Activated CD4-positive, alpha-beta T cell treated with anti-CD3 and anti-CD28 coated beads, Interleukin-2, amount 50 U/mL, for 16 hours (primary cell): ENCODE data around the gene TNFAIP3.

ENCODE experiments used
- DNase-seq: peaks from one replicate; pipeline ENCODE4 v3.0.0-alpha.2; 2020

The TNFAIP3 gene

DNA sequence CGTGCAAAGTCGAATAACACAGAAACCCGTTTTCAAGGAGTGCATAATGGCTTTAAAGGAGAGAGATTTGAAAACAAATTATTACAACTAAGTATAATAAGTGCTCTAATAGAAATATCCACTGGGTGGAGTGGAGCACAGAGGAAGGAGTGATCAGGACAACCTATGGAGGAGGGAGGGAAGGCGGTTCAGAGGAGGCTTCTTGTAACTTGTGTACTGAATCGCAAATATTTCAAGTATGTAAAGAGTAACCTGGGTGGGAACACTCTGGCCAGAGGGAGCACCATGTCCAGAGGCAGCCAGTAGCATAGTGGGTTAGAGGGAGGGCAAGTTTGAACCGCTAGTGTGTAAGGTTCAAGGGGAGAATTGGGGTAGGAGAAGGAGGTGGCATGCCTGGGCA, 21.6 kb upstream of the TNFAIP3 start:
- DNase-seq, result no peak

DNA sequence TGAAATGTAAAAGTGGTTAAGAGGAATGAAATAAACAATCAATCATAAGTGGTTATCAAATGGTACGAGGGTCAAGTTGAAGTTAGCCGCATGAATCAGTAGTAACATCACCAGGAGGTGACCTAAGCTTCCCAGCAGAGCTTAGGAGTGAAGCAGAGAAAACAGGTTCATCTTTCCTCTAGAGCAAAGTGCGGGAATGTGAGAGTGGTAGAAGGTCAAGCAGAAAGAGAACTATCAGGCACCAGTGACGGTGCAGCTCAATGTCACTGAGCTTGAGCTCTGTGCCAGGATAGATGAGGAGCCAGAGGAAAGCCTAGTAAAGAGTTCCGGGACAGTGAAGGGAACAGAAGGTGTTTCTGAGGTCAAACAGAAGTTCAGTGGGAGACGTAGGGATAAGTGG, 20.8 kb upstream of the TNFAIP3 start:
- no peak for DNase-seq

DNA sequence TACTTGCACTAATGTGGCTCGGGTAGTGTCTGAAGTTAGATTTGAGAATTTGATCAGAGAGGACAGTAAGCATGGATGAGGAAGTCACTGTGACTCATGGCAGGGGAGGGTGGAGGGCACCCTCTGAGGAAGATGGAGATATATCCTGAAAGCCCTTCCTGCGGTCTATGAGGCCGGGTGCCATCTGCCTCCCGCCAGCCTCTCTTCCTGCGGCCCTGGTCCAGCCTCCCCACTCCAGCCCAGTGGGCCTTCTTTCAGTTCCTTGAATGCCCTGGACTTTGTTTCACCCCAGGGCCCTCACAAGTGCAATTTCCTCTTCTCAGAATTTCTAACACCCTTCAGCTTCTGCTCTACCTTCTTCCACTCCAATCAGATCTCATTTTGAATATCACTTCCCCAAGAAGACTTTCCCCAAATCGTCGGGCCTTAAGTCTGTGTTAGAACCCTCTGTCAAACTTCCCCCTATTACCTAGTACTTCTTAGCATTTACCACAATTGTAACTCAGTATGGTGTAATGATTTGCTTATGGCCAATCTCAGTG, 20.2 kb upstream of the TNFAIP3 start:
- DNase-seq, result no peak

DNA sequence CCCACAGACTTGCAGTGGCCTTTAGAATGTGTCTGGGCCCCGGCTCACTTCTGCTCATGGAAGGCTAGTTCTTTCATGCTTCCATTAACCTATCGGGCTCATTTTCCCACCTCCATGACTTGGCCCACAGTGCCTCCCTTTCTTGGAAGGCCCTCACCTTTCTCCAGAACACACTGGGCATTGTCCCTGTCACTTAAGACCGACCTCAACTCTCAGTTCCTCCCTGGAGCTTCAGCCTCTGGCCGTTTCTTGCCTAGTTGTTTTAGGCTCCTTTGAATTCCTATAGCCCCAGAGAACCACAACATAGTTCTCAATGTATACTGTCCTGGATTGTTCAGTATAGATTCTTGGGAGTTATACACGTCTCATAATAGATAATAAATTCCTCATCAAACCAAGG, 19.3 kb upstream of the TNFAIP3 start:
- DNase-seq, result no peak

DNA sequence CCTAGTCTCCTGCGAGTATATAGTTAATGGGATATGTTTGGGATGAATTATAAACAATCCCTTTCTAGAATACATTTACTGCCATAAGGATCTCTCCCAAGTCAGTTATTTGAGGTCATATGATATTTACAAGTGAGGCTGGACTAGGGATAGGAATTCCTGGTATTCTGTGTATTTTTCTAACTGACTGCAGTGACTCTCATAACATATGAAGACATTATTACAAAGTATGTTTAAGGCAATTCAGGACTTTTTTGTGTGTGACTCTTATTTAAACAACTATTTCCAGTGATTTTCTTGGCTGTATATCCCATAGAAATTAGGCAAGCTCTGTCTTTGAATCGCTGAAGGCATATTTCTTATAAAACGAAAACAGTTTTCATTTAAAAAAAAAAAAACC, 18.4 kb upstream of the TNFAIP3 start:
- DNase-seq, result no peak

DNA sequence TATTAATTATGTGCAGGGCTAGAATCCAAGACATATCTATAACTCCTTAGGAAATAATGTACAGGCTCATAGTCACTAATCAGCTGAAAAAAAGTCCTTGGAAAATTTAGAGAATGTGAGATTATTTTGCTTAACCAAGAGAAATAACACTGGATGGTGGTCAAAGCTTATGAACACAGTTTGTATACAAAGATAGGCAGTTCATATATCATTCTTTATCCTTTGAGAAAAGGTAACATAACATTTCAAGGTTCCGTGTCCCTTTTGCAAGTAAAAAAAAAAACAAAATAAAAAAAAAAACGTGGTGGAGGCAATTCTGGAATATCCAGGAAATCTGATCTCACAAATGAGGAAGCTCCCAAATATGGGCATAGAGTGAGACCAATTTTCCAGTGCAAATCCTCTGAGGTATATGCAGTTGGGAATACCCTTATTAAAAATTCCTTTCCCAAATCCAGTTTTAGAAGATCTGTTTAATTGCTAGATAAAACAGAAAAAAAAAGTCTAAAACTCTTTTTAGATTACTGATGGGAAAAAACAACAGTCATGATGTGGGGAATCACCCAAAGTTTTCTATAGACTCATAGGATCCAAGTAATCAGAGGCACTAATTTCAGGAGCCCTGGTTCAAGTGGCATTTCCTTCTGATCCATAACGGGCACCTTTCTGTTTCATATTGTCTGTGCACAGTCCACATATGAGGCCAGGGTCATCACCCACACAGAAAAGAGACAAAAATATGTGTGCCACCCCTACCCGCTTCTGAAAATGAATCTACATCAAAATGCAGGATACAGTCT, 17.7 kb upstream of the TNFAIP3 start:
- peak; percentile 88 for DNase-seq

DNA sequence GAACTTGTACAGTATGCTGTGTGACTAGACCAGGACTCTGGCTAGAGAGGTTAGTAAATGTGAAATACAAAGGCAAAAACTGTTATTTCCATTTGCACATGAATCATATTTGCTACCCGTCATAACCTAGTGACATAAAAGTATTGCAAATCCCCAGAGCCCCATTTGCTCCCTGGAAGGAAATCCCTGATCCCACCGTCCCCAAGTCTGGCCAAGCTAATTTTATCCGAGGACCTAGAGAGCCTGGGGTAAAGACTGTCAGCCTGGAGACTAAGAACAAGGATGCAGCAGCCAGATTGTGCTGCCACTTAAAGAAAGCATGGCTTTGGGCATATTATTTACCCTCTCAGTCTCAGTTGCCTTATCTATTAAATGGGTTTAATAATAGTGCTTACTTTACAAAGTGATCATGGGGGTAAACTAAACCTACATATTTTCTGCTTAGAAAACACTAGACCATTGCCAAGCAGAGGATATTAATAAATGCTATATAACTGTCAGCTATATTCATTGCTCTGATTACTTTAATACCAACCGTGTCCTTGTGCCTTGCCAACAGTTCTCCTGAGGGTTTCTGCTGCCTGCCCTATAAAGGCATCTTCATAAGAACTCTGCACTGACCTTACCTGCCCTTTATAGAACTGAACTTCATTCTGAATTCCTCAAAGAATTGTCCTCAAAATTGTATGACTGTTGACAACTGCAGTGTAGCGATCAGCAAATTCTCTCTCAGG, 16.9 kb upstream of the TNFAIP3 start:
- no peak for DNase-seq

DNA sequence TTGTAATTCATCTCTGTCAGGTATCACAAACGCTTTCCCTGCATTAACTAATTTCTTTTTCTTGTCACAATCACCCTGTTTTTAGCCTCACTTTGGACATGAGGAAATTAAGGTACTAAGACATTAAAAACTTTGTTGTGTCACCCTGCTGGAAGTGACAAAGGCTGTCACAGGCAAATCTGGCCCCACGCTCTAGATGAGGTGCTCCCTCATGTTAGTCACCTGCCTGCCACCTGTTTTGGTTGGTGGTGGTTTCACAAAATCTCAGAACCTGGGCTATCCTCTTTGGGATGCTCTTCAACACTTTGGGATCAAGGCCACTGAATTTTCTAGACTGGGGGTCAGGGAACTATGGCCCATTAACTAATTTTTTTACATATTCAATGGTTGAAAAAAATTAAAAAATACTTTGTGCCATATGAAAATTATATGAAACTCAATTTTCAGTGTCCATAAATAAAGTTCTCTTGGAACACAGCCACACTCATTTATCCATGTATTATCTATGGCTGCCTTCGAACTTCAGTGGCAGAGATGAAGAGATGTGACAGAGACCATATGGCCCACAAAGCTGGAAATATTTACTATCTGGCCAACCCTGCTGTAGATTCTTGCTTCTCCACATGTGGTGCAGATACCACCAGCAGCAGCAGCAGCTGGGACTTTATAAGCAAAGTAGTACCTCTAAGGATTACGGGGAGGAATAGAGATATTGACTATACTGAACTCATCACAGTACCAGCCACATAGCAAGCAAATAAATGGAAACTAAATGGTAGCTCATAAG, 16.1 kb upstream of the TNFAIP3 start:
- no peak for DNase-seq

DNA sequence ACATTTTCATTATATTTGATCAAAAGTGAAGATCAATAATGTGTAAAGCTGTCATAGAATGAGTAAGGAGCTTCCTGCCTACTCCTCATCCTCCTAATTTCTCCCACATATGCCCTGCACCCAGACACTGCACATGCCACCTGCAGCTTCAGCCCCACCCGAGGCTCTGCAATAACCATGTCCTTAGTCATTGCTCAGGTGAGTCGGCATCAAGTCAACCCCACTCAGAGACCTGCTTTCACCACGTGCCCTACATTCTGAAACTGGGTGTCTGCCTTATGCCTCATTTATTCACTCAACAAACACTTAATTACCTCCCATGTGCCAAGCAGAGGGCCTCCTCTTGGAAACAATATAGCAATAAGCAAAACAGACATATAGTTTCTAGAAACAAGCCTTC, 15.4 kb upstream of the TNFAIP3 start:
- DNase-seq, result no peak

DNA sequence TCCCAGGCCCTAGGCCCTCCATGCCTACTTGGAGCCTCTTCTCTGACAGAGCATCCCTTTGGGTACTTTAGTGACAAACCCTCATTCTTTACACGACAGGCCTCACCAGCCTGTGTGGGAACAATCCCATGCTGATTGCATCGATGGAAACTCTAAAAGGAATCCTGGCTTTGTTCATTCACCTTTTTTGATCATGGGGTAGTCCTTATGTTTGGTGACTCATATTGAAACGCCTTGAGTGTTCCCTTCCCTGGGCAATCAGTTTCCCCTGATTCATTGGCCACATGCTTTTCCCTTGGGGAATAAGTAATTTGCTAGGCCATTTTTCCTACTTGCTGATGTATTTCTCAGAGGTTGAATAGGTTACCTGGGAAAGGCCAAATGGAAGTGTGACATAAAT, 14.7 kb upstream of the TNFAIP3 start:
- no peak for DNase-seq

DNA sequence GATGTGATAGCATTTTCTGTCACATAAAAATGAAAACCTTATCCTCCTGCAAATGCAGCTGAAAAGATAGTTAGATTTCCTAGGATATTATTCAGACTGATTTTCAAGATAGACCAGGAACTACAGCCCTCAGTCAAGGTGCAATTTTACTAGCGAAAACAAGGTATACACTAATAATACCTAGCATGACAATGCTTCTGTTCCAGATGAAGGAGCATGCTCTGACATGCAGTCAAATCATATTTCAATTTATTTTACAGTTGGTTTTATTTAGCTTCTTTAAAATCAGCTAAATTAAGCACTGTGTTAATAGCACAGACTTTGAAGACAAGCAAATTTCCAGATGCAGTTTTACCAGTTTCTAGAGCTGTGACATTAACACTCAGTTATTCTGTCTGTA, 14.2 kb upstream of the TNFAIP3 start:
- DNase-seq, result no peak

DNA sequence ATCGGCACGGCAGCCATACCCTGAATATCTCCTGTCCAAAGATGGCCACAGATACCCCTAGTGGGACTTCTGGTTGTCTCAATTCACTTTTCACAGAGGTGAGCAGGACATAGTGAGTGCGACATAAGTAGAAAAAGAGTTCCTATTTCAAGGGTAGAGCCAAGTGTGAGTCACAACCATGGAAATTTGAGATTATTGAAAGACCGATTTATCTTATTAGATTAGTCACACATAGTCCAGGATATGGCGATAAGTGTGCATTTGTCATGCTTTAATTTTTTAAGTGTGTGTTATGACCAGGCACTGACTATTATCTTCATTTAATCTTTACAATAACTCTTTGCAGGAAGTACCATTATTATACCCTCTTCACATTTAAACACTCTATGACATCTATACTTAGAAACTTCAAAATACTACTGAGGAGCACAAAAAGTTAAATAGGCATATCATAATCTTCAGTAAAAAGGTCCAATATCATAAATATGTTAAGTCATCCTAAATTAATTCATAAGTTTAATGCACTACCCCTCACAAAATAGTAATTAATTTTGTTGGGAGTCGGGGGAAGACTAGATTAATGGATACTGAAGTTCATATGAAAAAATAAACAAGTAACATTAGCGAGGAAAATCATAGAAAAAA, 13.4 kb upstream of the TNFAIP3 start:
- DNase-seq, result no peak

DNA sequence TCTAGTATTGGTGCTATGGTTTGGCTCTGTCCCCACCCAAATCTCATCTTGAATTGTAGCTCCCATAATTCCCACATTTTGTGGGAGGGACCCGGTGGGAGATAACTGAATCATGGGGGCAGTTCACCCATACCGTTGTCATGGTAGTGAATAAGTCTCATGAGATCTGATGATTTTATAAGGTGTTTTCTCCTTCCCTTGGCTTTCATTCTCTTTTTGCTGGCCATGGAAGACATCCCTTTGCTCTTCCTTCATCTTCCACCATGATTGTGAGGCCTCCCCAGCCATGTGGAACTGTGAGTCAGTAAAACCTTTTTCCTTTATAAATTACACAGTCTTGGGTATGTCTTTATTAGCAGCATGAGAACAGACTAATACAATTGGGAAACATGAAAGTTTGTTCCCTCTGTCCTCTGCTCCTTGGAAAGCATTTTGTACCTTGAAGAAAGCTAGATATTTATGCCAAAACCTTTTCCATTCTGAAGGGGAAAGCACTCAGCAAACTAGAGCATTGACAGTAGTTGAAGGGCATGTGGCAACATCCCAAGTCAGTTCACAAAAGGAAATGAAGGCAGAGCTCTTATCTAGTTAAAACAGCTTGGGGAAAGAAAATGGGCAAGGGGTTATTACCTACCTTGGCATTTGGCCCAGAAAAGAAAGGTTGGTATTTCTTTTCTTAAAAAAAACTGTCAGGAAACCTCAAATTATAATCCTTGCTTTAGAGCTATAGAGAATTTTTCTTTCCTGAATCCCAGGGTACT, 10.7 kb upstream of the TNFAIP3 start:
- no peak for DNase-seq

DNA sequence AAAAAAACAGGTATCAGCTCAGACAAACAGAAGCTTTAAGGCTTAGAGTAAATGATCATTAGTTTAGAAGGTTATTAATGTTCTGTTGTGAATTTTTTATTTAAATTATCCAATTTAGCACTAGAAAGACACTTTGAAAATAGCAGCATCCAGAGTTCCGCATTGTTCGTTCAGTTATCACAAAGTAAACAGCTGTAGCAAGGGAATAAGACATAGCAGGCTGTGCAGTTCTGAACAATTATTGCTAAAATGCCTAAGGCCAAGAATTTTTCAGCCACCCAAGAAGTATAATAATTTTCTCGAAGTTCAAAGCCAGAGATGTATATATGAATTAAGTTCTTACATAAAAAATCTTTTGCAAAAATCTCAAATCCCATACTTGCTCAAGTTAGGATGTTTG, 8.0 kb upstream of the TNFAIP3 start:
- no peak for DNase-seq

DNA sequence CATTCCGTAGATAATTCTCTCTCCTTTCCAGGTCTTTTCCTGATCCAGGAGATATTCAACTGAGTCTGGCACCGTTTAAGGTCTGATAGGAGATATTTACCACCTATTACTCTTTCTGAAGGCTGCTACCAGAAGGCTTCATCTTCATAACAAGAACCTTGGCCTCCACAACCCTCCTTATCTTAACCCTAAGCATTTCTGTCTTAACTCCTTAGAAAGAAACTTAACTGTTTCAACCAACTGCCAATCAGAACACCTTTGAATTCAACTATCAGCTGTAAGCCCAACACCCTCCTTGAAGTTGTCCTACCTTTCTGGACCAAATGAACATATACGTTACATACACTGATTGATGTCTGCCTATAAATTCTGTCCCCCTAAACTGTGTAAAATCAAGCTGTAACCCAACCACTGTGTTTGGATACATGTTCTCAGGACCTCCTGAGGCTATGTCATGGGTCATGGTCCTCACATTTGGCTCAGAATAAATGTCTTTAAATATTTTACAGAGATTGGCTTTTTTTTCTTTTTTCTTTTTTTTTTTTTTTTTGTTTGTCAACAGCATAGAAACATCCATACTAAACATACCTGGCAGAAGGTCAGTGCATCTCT, 6.6 kb upstream of the TNFAIP3 start:
- no peak for DNase-seq

DNA sequence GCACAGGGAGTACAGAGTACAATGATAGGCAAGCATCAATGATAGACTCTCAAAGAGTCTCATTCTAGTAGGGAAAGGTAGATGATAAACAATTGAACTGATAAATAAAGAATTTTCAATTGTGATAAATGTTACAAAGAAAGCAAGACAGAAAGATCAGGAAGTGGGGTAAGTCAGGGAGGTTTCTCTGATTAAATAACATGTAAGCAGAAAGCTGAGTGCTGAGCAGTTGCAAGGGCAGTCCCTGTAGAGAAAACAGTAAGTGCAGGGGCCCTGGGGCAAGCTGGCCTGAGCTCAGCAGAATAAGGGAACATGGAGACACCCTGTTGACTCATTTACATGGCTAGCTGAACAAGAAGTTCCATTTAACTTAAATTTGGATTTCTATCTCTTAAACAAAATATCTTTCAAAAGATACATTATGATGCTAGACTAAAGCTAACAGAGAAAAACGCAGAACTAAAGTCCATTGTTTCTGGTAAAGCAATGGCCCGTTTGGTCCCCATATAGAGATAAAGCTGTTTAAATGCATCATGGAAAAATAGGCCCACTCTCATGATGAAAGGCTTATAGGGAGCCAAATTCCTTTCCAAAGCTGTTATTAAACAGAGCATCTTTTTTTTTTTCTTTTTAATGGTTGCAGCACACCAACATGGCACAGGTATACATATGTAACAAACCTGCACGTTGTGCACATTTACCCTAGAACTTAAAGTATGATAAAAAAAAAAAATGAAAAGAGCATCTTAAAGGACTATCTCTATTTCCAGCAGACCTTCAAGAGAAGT, 5.3 kb upstream of the TNFAIP3 start:
- DNase-seq, result no peak

DNA sequence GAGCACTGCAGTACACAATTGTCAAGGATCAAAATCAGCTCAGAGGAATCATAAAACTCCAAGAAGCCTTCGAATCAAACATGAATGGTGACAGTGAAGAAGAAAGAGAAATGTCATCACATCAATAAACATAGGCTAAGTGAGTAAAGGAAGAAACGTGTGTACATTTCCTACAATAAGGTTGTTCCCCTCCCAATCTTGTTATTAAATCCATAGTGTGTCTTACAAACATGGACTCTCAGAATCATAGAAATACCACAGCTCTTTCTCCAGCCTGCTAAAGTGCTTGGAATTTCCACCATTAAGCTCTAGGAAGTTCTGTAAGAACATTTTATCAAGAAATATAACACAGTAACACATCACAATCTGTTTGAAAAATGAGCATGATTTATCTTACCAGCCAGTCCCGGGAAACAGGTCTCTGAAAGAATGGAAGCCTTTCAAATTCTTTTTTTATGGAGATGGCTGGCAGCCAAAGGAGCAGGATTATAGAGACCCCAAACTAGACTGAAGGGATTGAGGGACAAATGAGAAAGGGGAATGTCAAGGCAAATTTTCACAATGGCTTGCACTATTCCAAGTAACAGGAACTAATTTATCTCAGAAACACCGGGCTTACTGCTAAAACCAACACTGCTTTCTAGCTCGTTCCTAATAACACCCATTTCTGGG, 4.5 kb upstream of the TNFAIP3 start:
- no peak for DNase-seq

DNA sequence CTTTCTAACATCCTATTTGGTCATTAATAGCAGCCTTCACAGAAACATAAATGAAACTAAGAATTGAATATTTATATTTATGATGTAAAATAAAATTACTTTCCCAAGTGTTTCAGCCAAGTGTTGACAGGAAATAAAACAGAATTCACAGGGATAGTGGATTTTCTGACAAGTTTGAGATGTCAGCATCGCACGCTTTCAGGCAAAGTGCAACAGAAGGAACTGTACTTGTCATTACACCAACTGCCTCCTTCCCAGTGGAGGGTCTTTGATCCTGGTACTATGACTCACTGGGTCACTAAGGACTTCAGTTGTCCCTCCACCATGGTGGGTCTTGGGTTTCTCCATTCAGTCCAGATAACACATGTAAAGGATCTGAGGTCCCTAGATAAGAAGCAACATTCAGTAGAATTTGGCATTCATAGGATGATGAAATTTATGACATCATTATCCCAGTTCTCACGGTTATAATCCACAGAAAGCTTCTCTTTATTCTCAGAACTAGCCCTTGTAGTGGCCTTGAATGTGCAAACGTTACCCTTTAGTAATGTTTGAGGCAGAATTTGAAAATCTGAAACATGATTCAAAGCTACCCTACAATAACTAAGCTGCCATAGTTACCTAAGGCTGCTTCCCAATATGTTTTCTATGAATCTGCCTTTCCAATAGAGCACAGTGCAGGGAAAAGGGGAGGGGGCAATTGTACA, 3.8 kb upstream of the TNFAIP3 start:
- DNase-seq, result no peak

DNA sequence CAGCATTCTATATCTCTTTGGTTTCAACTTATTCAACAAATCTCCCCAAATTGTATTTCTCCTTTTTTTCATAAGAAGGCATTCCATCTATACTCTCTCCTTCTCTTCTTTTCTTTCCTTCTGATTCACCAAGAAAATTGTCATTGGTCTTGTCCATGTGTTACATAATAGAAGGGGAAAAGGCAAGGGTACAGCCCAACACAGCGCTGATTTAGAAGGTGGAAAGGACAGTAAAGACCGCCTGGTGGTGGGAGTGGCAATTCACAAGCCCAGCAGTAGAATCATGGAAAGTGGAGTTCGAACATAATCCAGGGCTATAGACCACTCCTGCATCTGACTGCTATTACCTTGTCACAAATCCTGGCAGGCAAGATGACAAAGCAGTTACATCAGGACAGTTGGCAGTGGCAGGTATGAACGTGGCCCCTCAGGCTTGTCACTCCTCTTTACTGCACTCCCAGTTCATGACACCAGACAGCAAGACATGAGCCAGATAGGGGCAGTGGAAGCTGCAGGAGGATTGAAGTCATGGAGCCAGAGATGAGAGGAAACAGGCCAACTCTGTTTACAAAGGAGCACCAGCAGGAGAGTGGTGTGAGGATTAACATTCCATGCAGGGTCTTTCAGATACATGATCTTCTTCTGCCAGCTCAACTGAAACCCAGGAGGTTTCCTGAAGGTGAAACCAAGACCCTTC, 2.1 kb upstream of the TNFAIP3 start:
- DNase-seq, result no peak
